Erythroblast (primary cell): ENCODE measurements around the gene INSRR.

Experiments
- GATA1 ChIP-seq: IDR thresholded peaks from 2 replicates; pipeline ENCODE4 v1.6.1; 2011; ENCODE audit warnings: low read depth, mild to moderate bottlenecking, control low read depth, low read length, moderate library complexity
- POLR2A ChIP-seq: IDR thresholded peaks from 2 replicates; pipeline ENCODE4 v1.6.1; 2011; ENCODE audit warnings: mild to moderate bottlenecking, low read length

GRCh38 chr1:156832434-156832833 lies 26.5 kb downstream of the INSRR start:
- TF ChIP-seq POLR2A (no peak), GATA1 (no peak)
